Measurements from ENCODE around the gene CDC25B.

DNA sequence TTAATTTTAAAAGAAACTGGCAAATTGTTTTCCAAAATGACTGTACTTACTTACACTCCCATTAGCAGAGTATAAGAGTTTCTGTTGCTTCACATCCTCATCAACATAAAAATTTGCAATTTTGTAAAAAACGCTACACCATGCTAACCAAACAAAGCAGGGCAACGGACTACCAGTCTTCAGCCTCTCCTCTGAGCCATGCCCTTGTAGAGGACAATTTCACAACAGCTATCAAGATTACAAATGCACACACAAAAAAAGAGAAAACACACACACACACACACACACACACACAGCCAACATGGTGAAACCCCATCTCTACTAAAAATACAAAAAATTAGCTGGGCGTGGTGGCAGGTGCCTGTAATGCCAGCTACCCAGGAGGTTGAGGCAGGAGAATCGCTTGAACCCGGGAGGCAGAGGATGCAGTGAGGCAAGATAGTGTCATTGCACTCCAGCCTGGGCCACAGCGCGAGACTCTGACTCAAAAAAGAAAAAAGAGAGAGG, 24.5 kb upstream of the CDC25B start:
- no peak for TF ChIP-seq ZNF274 (IDR thresholded peaks at IDR 0.05; ENCODE audit: borderline replicate concordance, extremely low read depth, low read length)
- TF ChIP-seq POLR2A (IDR thresholded peaks at IDR 0.05; ENCODE audit: control extremely low read depth in 1 of 2, low read depth in 2 of 2, low read length in 2 of 2): no peak
- TF ChIP-seq HDAC6 (IDR thresholded peaks at IDR 0.05; ENCODE audit: low read depth, low read length): no peak
- TF ChIP-seq MAX (IDR thresholded peaks at IDR 0.05): no peak
- TF ChIP-seq EZH2 (IDR thresholded peaks at IDR 0.05; ENCODE audit: low read depth, low read length, severe bottlenecking): no peak
- no peak for TF ChIP-seq GABPA (IDR thresholded peaks at IDR 0.05; ENCODE audit: borderline replicate concordance, insufficient read depth, low read length)
- TF ChIP-seq JUND (IDR thresholded peaks at IDR 0.05; ENCODE audit: low read length): no peak
- TF ChIP-seq CTCF (IDR thresholded peaks at IDR 0.05; ENCODE audit: control extremely low read depth in 1 of 3, insufficient read depth in 1 of 3, low read depth in 1 of 3, low read length in 3 of 3): no peak
- TF ChIP-seq EP300 (IDR thresholded peaks at IDR 0.05; ENCODE audit: borderline replicate concordance in 1 of 2, low read depth in 2 of 2, low read length in 2 of 2): no peak
- TF ChIP-seq SIN3A (conservative IDR thresholded peaks at IDR 0.05 in 1 of 2, IDR thresholded peaks at IDR 0.05 in 1 of 2; ENCODE audit: low read depth in 1 of 2, low read length in 2 of 2): no peak
- no peak for TF ChIP-seq BCL11A (IDR thresholded peaks at IDR 0.05; ENCODE audit: low read depth in 2 of 2, low read length in 2 of 2)
- no peak for TF ChIP-seq SP4 (IDR thresholded peaks at IDR 0.05; ENCODE audit: low read length)
- TF ChIP-seq CBX5 (IDR thresholded peaks at IDR 0.05; ENCODE audit: low read depth, low read length): no peak
- no peak for TF ChIP-seq TCF12 (IDR thresholded peaks at IDR 0.05; ENCODE audit: low read depth, low read length)

All from H1 (cell line).